Body of pancreas (tissue), 4 donors: ENCODE results near the gene PLA2G15. TPM values are rescaled to one million over a fixed set of nuclear protein-coding genes. Genes with fewer than 3 reads are reported as not detected.

Source experiments
- ATAC-seq: fragments of 150-250 bp; one replicate; pipeline ENCODE4 v1.9.1; 2016
- DNase-seq, 4 donors: peaks; one replicate each; pipeline ENCODE4 v3.0.0-alpha.2; 2019
- H3K27ac ChIP-seq, 4 donors: fragments of 200-600 bp; sonication (generic); 1 replicate in 3 of 4; 2 replicates in 1 of 4; pipeline versions ENCODE4 v1.5.1 to v1.6.1; 2016 to 2019; ENCODE audit warnings: mild to moderate bottlenecking in 1 of 4, mixed read lengths in 1 of 4, moderate library complexity in 1 of 4
- H3K27me3 ChIP-seq, 2 donors: fragments of 200-600 bp; sonication (generic); one replicate each; pipeline ENCODE4 v1.6.0; 2016; ENCODE audit warnings: mild to moderate bottlenecking in 1 of 2
- H3K36me3 ChIP-seq, 2 donors: fragments of 200-600 bp; sonication (generic); replicated peaks in 1 of 2; 2 replicates each; pipeline ENCODE4 v1.5.1; 2016; ENCODE audit warnings: low read depth in 2 of 2; ENCODE audit not compliant: insufficient read depth in 1 of 2
- H3K4me1 ChIP-seq: fragments of 200-600 bp; sonication (generic); one replicate; pipeline ENCODE4 v1.6.0; 2016
- H3K4me3 ChIP-seq, 2 donors: fragments of 200-600 bp; sonication (generic); 1 replicate in 1 of 2; 2 replicates in 1 of 2; pipeline ENCODE4 v1.5.1; 2016 to 2019
- H3K9me3 ChIP-seq, 3 donors: fragments of 200-600 bp; sonication (generic); 1 replicate in 2 of 3; 2 replicates in 1 of 3; pipeline ENCODE4 v1.5.1; 2016
- POLR2A ChIP-seq, 3 donors: fragments of 450-650 bp; IDR thresholded peaks; one replicate each; pipeline ENCODE4 v1.6.1; 2016; ENCODE audit warnings: antibody characterized with exemption in 3 of 3, mild to moderate bottlenecking in 2 of 3
- WGBS, 2 donors: methylation state at CpG; one replicate each; pipeline ENCODE4 v1.1.5; 2017; 5-methylcytosine and 5-hydroxymethylcytosine counted together
- intact Hi-C: fragments of 100-400 bp; cut with DNase I; formaldehyde crosslinking; loops from one replicate; pipeline ENCODE4 v1.15.1; 2023
- total RNA-seq, 2 donors: library from RNA; depleted of rRNA; stranded (reverse); fragments of >200 nt; gene quantifications; one replicate each; pipeline ENCODE4 v1.1.0, GENCODE V29; 2016
- TF ChIP-seq, protein P1 (sequence below), 7 experiments: fragments of 450-650 bp in 4 of 7; fragments of 200-600 bp in 3 of 7; sonication (generic) in 3 of 7; IDR thresholded peaks; one replicate each; pipeline ENCODE4 v1.5.1; 2016 to 2019; ENCODE audit warnings: antibody characterized with exemption in 7 of 7

Gene PLA2G15
- total RNA-seq, 2 donors from 2014 or later, result 8.2 to 9.6 TPM

DNA sequence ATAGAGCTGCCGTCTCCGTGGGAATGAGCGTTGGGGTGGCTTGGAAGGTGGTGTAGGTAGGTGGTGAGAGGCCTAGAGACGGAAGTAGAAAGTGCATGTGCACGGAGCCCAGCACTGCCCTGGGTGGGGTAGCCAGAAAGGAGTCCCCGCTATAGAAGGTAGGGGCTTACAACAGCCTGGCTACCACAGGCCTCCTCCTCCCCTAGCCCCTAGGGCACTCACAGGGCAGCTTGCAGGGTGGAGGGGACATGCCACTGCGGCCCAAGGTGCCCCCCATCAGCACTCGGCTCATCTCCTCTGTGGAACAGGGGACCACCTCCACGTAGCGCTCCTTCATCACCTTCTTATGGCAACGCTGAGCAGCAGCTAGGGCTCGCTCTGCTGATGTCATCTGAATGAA is 14.2 kb upstream of the PLA2G15 start:
- Histone ChIP-seq H3K9me3 (no peaks in the 10 kb centered on the region), H3K36me3 (peaks cover 11 to 32% of the 10 kb centered on the region in 2 donors), H3K4me1 (peaks cover 56% of the 10 kb centered on the region), H3K27me3 (no peaks in the 10 kb centered on the region), H3K27ac (no peak overlapping the region), H3K4me3 (no peak overlapping the region)
- 87 to 91% methylated on average over 12 of the region's 12 CpGs for WGBS, 2 donors
- TF ChIP-seq, protein P1, sequence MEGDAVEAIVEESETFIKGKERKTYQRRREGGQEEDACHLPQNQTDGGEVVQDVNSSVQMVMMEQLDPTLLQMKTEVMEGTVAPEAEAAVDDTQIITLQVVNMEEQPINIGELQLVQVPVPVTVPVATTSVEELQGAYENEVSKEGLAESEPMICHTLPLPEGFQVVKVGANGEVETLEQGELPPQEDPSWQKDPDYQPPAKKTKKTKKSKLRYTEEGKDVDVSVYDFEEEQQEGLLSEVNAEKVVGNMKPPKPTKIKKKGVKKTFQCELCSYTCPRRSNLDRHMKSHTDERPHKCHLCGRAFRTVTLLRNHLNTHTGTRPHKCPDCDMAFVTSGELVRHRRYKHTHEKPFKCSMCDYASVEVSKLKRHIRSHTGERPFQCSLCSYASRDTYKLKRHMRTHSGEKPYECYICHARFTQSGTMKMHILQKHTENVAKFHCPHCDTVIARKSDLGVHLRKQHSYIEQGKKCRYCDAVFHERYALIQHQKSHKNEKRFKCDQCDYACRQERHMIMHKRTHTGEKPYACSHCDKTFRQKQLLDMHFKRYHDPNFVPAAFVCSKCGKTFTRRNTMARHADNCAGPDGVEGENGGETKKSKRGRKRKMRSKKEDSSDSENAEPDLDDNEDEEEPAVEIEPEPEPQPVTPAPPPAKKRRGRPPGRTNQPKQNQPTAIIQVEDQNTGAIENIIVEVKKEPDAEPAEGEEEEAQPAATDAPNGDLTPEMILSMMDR (IDR thresholded peaks at IDR 0.05), result no peak
- TF ChIP-seq POLR2A (IDR thresholded peaks at IDR 0.05), result no peak
- no peak for DNase-seq
- no peak for ATAC-seq
- intact Hi-C loops, result loop anchor here (10.0 kb wide), 1 partner anchor 166 kb away; no protein-coding TSS in a partner anchor

DNA sequence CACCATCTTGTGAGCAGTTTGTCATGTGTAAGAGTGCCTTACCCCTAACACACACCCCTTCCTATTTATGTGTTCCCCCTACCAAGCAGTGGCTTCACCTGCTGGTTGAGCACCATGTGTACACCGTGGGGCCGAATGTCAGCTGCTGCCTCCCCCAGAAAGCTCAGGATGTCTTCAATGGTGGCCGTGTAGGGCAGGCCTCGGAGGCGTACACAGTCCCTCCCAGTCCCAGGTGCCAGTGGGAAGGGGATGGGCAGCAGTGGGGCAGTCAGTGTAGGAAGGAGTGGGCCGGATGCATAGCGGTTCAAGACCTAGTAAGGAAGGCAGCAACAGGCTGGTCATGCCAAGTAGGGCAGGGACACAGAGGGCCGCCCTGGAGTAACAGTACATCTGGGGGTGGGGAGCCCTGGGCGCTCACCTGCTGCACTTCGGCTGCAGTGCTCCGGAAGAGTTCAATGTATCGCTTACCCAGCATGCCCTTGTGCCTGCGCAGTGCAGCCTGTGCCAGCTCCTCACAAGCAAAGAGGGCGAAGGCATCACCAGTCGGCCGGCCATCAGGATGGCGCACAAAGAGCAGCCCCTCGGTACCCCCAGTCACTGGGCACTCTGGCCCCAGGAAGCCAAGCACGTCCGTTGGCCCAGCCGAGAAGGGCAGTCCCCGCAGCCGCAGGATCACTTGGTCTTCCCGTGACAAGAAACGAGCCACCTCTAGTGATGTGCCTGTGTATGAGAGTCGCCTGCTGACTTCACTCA is 13.6 kb upstream of the PLA2G15 start:
- no peak for TF ChIP-seq POLR2A (IDR thresholded peaks at IDR 0.05)
- TF ChIP-seq, protein P1 (IDR thresholded peaks at IDR 0.05), result no peak
- DNase-seq (no peak), ATAC-seq (no peak)
- no peak overlapping the region for H3K27ac ChIP-seq
- no peaks in the 10 kb centered on the region for H3K27me3 ChIP-seq
- WGBS, 2 donors, result 76 to 84% methylated on average over 5 to 26 of the region's 26 CpGs
- no peaks in the 10 kb centered on the region for H3K9me3 ChIP-seq
- peaks cover 60% of the 10 kb centered on the region for H3K4me1 ChIP-seq
- H3K4me3 ChIP-seq, result no peak overlapping the region
- intact Hi-C loops, result loop anchor here (10.0 kb wide), 1 partner anchor 167 kb away; no protein-coding TSS in a partner anchor
- peaks cover 11 to 32% of the 10 kb centered on the region in 2 donors for H3K36me3 ChIP-seq

DNA sequence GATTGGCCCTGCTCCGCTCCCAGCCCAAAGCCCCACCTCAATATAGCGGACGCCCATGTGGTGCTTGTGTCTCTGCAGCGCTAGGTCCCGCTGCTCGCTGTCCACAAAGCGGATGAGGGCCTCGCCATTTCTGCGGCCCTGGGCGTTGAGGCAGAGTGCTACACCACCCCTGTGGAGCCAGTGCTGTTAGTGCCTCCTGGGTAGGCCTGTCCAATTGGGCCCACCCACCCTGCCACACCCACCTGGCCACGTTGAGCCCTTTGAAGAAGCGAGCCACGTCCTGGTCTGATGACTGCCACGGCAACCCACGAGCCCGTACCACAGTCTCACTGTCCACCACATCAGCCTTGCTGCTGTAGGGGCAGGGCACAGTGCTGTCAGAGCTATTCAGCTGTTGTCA is 12.8 kb upstream of the PLA2G15 start:
- H3K4me1 ChIP-seq, result peaks cover 61% of the 10 kb centered on the region
- peak overlapping the region in 1 of 4 donors; percentile 99 for H3K27ac ChIP-seq
- no peak for ATAC-seq
- peak in 1 of 4 donors; percentile 21 for DNase-seq
- WGBS, 2 donors, result 73 to 82% methylated on average over 7 to 16 of the region's 16 CpGs
- TF ChIP-seq POLR2A (IDR thresholded peaks at IDR 0.05), result no peak
- TF ChIP-seq, protein P1 (IDR thresholded peaks at IDR 0.05), result no peak
- no peak overlapping the region for H3K4me3 ChIP-seq
- H3K36me3 ChIP-seq, result peaks cover 11 to 32% of the 10 kb centered on the region in 2 donors
- intact Hi-C loops, result loop anchor here (10.0 kb wide), 1 partner anchor 168 kb away; no protein-coding TSS in a partner anchor
- no peaks in the 10 kb centered on the region for H3K9me3 ChIP-seq
- H3K27me3 ChIP-seq, result no peaks in the 10 kb centered on the region

DNA sequence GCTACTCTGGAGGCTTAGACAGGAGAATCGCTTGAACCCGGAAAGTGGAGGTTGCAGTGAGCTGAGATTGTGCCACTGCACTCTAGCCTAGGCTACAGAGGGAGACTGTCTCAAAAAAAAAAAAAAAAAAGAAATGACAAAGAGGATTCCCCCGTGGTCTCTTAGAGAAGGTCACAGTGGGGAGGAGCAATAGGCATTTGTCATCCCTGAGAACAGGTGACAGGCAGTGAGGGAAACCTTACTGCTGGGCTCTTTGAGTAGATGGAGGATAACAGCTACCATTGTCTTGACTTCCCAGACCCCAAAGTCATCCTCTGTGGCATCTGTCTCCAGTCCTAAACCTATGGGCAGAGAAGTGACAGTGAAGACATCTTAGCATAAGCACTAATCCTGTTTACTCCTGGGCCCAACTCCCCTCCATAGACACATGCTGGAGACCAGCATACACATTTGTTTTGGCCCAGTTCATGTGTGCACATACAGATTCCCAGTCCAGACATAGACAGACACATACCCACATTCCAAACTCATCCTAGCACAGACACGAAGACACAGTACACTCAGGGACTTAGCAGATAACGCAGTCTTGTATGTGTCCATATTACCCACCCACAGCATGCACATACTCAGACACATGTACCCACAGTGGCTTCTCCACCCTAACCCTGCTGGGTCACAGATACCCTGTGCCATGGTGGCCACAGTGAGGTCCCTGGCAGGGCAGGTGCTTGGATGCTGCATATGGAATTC is 11.9 kb upstream of the PLA2G15 start:
- WGBS, 2 donors, result 60 to 65% methylated on average over 5 of the region's 5 CpGs
- intact Hi-C loops, result loop anchor here (10.0 kb wide), 1 partner anchor 168 kb away; no protein-coding TSS in a partner anchor
- no peak for DNase-seq
- peaks cover 57% of the 10 kb centered on the region for H3K4me1 ChIP-seq
- TF ChIP-seq POLR2A (IDR thresholded peaks at IDR 0.05), result no peak
- TF ChIP-seq, protein P1 (IDR thresholded peaks at IDR 0.05), result no peak
- H3K4me3 ChIP-seq, result no peak overlapping the region
- ATAC-seq, result no peak
- H3K9me3 ChIP-seq, result no peaks in the 10 kb centered on the region
- peak overlapping the region; percentile 98 to 99 (median 99) for H3K27ac ChIP-seq
- peaks cover 11 to 32% of the 10 kb centered on the region in 2 donors for H3K36me3 ChIP-seq
- H3K27me3 ChIP-seq, result no peaks in the 10 kb centered on the region
